Activated CD4-positive, alpha-beta T cell treated with anti-CD3 and anti-CD28 coated beads for 36 hours (primary cell): ENCODE results near the gene UTS2R. TPM values are rescaled to one million over a fixed set of nuclear protein-coding genes. Genes with fewer than 3 reads are reported as not detected.
A peak's percentile ranks its signal among the peaks of the same experiment; 100 is the strongest.
"Not testable (repeated sequence)": the region's sequence is repeated elsewhere in the genome, so short reads cannot be mapped to it uniquely, and the experiment has no call there.

ENCODE experiments used
- ATAC-seq: fragments of 200-7000 bp; cut with Tn5 transposase; one replicate; pipeline ENCODE4 v1.10.0; 2021; ENCODE audit warnings: mild to moderate bottlenecking, moderate library complexity
- CTCF ChIA-PET: fragments of 350-600 bp; sonication (Branson Sonifier 250); formaldehyde crosslinking; loops from one replicate; lab custom pipeline; 2021; ENCODE audit warnings: antibody characterized with exemption; lab: Charles Lee
- POLR2A ChIA-PET: fragments of 350-600 bp; sonication (Branson Sonifier 250); formaldehyde crosslinking; loops from one replicate; lab custom pipeline; 2021; ENCODE audit warnings: antibody characterized with exemption, inconsistent platforms; lab: Charles Lee
- DNase-seq: peaks from one replicate; pipeline ENCODE4 v3.0.0-alpha.2; 2020
- H3K27ac Mint-ChIP-seq: one replicate; pipeline ENCODE4 v1.8.0; 2021; ENCODE audit warnings: mixed read lengths
- H3K27me3 Mint-ChIP-seq: one replicate; pipeline ENCODE4 v1.8.0; 2021; ENCODE audit warnings: mixed read lengths
- H3K36me3 Mint-ChIP-seq: one replicate; pipeline ENCODE4 v1.8.0; 2021; ENCODE audit warnings: low read depth, mixed read lengths
- H3K4me1 Mint-ChIP-seq: one replicate; pipeline ENCODE4 v1.8.0; 2021; ENCODE audit warnings: mixed read lengths
- H3K4me3 Mint-ChIP-seq: one replicate; pipeline ENCODE4 v1.8.0; 2021; ENCODE audit warnings: mild to moderate bottlenecking, moderate library complexity, mixed read lengths
- H3K9me3 Mint-ChIP-seq: one replicate; pipeline ENCODE4 v1.8.0; 2021; ENCODE audit warnings: low read depth, mixed read lengths
- intact Hi-C, 2 experiments: fragments of 100-400 bp; cut with DNase I in 1 of 2; cut with micrococcal nuclease in 1 of 2; formaldehyde crosslinking; loops; one replicate each; pipeline versions ENCODE4 v1.14.2 to v1.15.1; 2022 to 2024; cut with DNase I, micrococcal nuclease
- total RNA-seq, 2 experiments: library from RNA; stranded (reverse); gene quantifications; one replicate each; pipeline ENCODE4 v1.2.3, GENCODE V29; 2021

UTS2R gene
- total RNA-seq, 2 experiments from 2014 or later, result not detected

DNA sequence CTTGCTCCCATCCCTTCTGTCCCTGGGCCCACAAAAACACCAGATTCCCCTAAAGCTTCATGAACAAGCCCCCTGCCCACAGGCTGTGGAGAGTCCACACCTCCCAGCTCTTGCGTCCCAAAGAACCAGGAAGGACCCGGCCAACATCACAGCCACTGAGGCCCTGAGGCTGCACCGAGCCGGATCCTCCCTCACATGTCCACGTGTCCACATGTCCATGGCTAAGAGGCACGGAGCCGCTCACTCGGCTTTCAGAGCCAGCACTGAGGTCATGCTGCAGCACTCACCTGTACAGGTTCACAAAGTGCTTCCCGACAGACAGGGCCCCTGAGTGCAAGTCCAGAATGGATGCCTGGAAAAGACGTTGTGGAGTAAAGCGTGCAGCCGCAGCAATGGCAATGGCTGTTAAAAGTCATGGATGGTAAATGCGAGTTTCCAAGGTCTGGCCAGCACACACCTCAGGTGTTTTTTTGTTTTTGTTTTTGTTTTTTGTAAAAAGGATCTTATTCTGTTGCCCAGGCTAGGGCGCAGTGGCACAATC is 34.6 kb downstream of the UTS2R start:
- H3K27me3 Mint-ChIP-seq, result no peaks in the 10 kb centered on the region
- no peak overlapping the region for H3K27ac Mint-ChIP-seq
- intact Hi-C loops, result no loop called here
- DNase-seq, result no peak
- peaks cover 19% of the 10 kb centered on the region for H3K36me3 Mint-ChIP-seq
- POLR2A ChIA-PET, result no interaction called here
- no peak overlapping the region for H3K4me3 Mint-ChIP-seq
- CTCF ChIA-PET, result interaction anchor here (0.7 kb wide), 1 partner anchor 30 kb away, joined by 5 read pairs; no protein-coding TSS in a partner anchor
- H3K9me3 Mint-ChIP-seq, result no peaks in the 10 kb centered on the region
- peaks cover 12% of the 10 kb centered on the region for H3K4me1 Mint-ChIP-seq
- ATAC-seq, result no peak

DNA sequence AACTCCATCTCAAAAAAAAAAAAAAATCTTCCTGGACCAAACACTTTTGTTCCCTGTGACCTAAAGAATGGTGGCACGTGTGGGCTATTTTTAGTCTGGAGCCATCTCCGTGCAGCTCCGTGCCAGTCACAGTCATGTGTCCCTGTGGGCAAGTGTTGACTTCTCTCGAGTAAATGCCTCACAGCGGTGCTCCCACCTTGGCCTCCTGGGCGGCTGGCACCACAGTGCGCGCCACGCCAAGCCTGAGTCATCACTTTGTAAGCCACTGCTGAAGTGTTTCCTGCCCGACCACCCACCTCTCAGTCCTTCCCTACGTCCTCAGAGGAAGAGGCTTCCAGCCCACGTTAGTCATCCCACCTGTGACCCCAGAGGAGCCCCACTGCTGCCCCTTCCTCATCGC is 35.7 kb downstream of the UTS2R start:
- no peaks in the 10 kb centered on the region for H3K9me3 Mint-ChIP-seq
- POLR2A ChIA-PET, result no interaction called here
- CTCF ChIA-PET, result interaction anchor here (1.1 kb wide), 1 partner anchor 17 kb away, joined by 3 read pairs; no protein-coding TSS in a partner anchor
- peaks cover 19% of the 10 kb centered on the region for H3K36me3 Mint-ChIP-seq
- no peak overlapping the region for H3K4me3 Mint-ChIP-seq
- H3K27ac Mint-ChIP-seq, result no peak overlapping the region
- no peaks in the 10 kb centered on the region for H3K27me3 Mint-ChIP-seq
- intact Hi-C loops, result no loop called here
- peaks cover 7% of the 10 kb centered on the region for H3K4me1 Mint-ChIP-seq
- DNase-seq (no peak), ATAC-seq (no peak)

DNA sequence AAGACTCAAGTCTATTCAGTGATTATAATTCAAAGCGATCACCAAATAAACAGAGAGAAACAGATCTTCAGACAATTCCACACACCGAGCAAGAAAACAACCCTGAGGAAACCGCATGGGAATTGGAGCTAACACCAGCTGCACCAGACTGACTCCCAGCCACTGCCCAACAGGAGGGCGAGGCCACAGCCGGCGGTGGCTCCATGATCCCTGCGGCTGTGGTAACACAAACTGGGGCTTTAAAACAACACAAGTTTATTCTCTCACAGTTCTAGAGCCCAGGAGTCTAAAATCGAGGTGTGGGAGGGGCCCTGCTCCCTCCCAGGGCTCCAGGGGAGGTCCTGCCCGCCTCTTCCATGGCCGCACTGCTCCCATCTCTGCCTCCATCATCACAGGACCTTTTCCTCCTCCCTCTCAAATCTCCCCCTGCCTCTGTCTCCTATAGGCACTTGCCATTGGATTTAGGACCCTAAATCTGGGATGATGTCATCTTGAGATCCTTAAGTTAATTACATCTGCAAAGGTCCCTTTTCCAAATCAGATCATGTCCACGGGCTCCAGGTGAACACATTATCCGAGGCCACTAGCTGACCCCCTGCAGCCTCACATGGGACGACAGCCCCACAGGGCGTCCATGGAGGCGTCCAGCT is 36.8 kb downstream of the UTS2R start:
- Mint-ChIP-seq H3K36me3 (peaks cover 17% of the 10 kb centered on the region), H3K4me3 (no peak overlapping the region), H3K27me3 (no peaks in the 10 kb centered on the region), H3K9me3 (no peaks in the 10 kb centered on the region), H3K27ac (no peak overlapping the region), H3K4me1 (peaks cover 7% of the 10 kb centered on the region)
- ATAC-seq (no peak), DNase-seq (no peak)
- POLR2A ChIA-PET, result no interaction called here
- CTCF ChIA-PET, result no interaction called here
- intact Hi-C loops, result no loop called here

DNA sequence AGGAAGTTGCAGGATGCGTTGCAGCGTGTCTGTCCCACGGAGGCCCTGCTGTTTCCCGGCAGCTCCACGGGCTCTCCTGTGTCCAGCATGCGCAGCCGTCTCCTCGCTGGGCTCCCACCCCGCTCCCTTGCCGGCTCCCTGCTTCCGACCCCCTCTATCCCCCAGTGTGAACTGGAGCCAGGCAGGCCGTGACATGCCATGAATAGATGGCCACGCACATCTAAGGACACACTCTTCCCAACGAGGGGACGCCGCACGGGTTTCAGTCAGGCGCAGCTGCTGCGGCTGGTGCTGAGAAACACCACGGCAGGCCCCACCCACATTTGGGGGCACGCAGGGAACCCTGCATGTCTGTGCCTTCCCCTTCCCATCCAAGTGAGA is 37.4 kb downstream of the UTS2R start:
- intact Hi-C loops, result no loop called here
- Mint-ChIP-seq H3K27me3 (no peaks in the 10 kb centered on the region), H3K4me3 (no peak overlapping the region), H3K27ac (no peak overlapping the region), H3K4me1 (peaks cover 7% of the 10 kb centered on the region), H3K36me3 (peaks cover 15% of the 10 kb centered on the region), H3K9me3 (no peaks in the 10 kb centered on the region)
- DNase-seq (no peak), ATAC-seq (no peak)
- ChIA-PET CTCF (interaction anchor here (0.8 kb wide), 1 partner anchor 46 kb away, joined by 3 read pairs; no protein-coding TSS in a partner anchor), POLR2A (no interaction called here)

DNA sequence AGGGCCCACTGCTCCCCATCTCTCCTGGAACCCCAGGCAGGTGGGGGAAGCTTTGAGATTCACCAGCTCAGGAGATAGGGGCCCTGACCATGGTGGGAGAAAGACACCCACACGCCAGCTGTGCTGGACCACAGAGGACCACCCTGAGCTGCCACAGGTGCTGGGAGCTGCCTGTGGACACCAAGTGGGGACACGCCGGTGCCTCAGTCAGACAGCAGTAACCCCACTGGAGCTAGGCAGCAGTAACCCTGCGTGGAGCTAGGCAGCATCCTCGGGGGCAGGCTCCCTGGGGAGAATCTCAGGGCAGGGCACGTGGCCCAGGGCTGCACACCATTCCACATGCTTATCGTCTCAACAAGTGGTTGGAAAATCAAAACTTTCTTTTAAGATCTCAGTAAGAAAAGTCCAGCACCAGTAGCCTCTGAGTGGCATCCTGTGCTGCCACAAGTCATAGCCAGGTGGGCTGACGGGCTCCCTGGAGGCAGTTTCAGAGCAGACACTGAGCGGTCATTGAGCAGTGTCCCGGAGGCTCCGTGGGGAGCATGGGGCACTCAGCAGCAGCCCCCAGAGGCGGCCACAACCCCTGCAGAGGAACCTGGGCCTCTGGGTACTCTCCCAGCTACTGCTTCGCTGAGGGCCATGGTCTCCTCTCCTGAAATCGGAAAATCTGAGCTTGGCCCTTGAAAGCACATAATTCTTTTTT is 38.6 kb downstream of the UTS2R start:
- POLR2A ChIA-PET, result no interaction called here

DNA sequence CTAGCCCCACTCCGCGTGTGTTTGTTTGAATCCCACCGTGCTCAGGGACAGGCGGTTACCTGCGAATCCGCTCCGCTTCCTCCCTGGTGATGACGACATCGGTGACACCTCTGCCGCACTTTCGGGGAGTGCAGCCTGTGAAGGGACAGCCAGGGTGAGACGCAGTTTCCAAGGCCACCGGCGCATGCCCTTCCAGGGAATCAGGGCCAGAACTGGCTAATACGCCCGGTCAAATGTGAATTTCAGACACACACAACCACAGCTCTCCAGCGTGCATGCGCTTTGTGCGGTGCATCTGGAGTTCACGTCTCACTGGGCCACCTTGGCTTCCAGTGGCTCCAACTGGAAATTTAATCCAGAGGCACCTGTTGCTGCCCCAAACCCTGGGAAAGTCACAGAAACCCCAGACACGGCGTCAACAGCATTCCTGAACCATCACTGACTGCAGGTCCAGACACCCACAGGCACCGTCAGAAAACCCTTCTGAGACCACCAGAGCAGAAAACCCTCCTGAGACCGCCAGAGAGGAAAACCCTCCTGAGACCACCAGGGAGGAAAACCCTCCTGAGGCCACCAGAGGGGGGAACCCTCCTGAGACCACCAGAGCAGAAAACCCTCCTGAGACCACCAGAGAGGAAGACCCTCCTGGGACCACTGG is 40.0 kb downstream of the UTS2R start:
- peaks cover 15% of the 10 kb centered on the region for H3K4me1 Mint-ChIP-seq
- H3K4me3 Mint-ChIP-seq, result no peak overlapping the region
- CTCF ChIA-PET, result no interaction called here

More for the DNA sequence above, 38.6 kb downstream of the UTS2R start:
- Mint-ChIP-seq H3K9me3 (no peaks in the 10 kb centered on the region), H3K27me3 (no peaks in the 10 kb centered on the region), H3K27ac (no peak overlapping the region), H3K4me1 (peaks cover 14% of the 10 kb centered on the region), H3K36me3 (peaks cover 21% of the 10 kb centered on the region), H3K4me3 (no peak overlapping the region)
- DNase-seq (no peak), ATAC-seq (no peak)
- CTCF ChIA-PET, result interaction anchor here (0.6 to 0.8 kb wide), 2 partner anchors 14 to 47 kb away, joined by 3 read pairs; no protein-coding TSS in a partner anchor
- intact Hi-C loops, result loop anchor here in 1 of 2 experiments (10.0 kb wide), 1 partner anchor 175 kb away; no protein-coding TSS in a partner anchor

DNA sequence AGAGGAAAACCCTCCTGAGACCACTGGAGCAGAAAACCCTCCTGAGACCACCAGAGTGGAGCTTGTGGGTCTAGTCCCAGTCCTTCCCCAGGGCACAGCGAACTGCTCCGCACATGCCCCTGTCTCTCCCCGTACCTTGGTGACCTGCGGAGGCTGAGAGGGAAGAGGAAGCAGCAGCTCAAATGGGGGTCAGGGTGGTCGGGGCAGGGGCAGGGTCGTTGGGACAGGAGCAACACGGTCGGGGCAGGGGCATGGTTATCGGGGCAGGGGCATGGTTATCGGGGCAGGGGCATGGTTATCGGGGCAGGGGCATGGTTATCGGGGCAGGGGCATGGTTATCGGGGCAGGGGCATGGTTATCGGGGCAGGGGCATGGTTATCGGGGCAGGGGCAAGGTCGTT is 40.5 kb downstream of the UTS2R start:
- Mint-ChIP-seq H3K36me3 (peaks cover 20% of the 10 kb centered on the region), H3K4me1 (peaks cover 15% of the 10 kb centered on the region)
- H3K4me3 Mint-ChIP-seq, H3K27ac Mint-ChIP-seq, H3K27me3 Mint-ChIP-seq, ATAC-seq, DNase-seq, CTCF ChIA-PET, H3K9me3 Mint-ChIP-seq, POLR2A ChIA-PET: not testable (repeated sequence)
- intact Hi-C loops, result loop anchor here in 1 of 2 experiments (10.0 kb wide), 1 partner anchor 177 kb away; no protein-coding TSS in a partner anchor

More for the DNA sequence above, 40.0 kb downstream of the UTS2R start:
- intact Hi-C loops, result loop anchor here in 1 of 2 experiments (10.0 kb wide), 1 partner anchor 177 kb away; no protein-coding TSS in a partner anchor
- POLR2A ChIA-PET, result no interaction called here
- Mint-ChIP-seq H3K27me3 (no peaks in the 10 kb centered on the region), H3K9me3 (no peaks in the 10 kb centered on the region), H3K27ac (no peak overlapping the region), H3K36me3 (peaks cover 20% of the 10 kb centered on the region)
- ATAC-seq, result no peak
- no peak for DNase-seq

DNA sequence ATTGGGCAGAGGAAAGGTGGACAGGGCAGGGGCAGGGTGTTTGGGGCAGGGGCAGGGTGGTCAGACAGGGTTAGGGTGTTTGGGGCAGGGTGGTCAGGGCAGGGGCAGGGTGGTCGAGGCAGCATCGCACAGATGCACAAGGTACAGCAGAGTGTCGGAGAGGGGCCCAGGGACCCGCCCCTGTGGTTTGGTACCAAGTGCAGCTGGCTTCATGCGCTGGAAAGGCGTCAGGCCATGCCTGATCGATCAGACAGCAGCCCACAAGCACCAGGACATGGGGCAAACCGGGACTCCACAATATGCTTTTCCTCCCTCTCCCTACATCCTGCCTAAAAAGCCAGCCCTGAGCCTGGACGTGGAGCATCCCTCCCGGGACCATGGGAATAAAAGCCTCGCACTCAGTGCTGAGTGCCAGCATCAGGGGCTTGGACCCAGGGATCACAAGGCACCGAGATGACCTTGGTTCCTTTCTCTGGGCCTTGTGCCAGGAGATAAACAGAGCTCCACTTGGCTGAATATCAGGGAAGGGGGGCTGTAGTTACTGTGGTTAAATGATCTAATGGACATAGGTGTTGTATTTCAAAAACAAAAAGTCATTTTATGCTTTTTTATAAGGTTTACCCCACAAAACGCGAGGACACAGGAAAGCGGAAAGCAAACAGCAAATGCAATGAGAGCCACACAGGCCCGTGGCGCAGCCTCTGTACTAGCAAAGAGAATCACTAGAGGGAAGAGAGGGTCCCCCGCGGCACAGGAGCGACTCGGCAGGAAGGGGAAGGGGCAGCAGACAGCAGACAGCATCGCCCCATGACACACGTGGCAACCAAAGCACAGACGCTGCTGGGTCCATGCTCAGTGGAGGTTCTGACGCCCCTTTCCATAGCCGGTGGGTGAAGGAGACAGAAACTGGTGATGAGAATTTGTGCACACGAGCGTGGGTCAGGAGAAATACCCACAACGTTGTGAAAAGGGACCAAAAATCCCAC is 41.3 kb downstream of the UTS2R start:
- no peak for DNase-seq
- H3K27me3 Mint-ChIP-seq, result no peaks in the 10 kb centered on the region
- no peak overlapping the region for H3K4me3 Mint-ChIP-seq
- H3K9me3 Mint-ChIP-seq, result no peaks in the 10 kb centered on the region
- peaks cover 8% of the 10 kb centered on the region for H3K4me1 Mint-ChIP-seq
- H3K36me3 Mint-ChIP-seq, result peaks cover 20% of the 10 kb centered on the region
- H3K27ac Mint-ChIP-seq, result no peak overlapping the region
- ATAC-seq, result no peak
- POLR2A ChIA-PET, result no interaction called here
- intact Hi-C loops, result loop anchor here in 1 of 2 experiments (10.0 kb wide), 1 partner anchor 178 kb away; no protein-coding TSS in a partner anchor
- CTCF ChIA-PET, result interaction anchor here (1.4 kb wide), 1 partner anchor 62 kb away, joined by 4 read pairs; no protein-coding TSS in a partner anchor

DNA sequence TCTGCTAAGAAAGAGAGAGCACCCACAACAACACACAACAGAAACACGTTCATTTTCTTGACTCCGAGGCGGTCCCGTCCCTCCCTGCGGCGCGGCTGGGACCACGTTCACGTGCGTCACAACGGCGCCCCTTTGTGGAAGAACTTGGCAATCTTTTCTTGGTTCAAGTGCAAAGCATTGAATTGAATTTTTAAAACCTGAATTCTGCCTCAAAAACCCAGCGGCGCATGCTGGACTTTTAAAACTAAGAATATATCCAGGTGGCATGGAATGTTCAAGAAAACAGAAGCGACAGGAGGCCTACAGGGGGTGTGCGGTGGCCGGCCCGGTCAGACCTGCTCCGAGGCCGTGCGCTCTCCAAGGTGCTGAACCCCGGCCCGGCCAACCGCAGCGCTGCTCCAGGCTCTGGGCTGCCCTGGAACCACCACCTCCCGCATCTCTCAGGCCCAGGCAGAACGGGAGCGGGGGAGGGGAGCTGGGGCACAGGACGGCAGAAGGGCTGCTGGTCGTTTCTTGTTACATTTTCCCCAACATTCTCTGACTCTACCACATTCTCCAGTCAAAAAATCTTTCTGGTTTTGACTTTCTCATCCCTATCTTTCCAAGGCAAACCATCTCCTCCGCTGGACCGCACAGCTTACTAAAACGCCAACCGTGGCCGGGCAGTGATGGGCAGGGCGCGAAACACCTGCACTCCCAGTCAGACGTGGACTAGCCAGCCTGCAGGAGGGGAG is 43.1 kb downstream of the UTS2R start:
- peaks cover 15% of the 10 kb centered on the region for H3K4me1 Mint-ChIP-seq

DNA sequence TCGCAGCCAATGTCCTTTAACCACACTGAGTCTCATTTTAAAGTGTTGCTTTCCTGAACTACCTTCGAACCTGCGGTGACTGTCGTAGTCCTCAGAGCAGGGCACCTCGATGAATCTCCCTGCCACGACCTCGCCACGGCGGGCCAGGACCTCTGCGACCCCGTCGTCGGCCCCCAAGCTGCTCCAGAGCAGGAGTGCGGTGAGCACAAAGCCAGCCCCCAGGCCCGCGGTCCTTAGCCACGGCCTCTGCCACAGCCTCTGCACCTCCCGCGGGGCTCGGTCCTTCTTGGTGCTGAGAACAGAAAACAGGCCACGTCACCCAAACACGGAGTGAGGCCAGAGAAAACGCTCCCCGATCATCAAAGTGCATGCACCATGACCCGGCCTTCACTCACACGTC is 43.8 kb downstream of the UTS2R start:
- H3K4me3 Mint-ChIP-seq, result peak overlapping the region; percentile 28
- no peaks in the 10 kb centered on the region for H3K9me3 Mint-ChIP-seq
- DNase-seq, result no peak
- no peak for ATAC-seq
- CTCF ChIA-PET, result interaction anchor here (0.6 to 1.6 kb wide), 2 partner anchors 180 to 385 kb away, joined by 3 to 4 read pairs; no protein-coding TSS in a partner anchor
- POLR2A ChIA-PET, result no interaction called here
- peaks cover 20% of the 10 kb centered on the region for H3K36me3 Mint-ChIP-seq
- peaks cover 21% of the 10 kb centered on the region for H3K4me1 Mint-ChIP-seq
- intact Hi-C loops, result loop anchor here in 1 of 2 experiments (10.0 kb wide), 1 partner anchor 181 kb away; no protein-coding TSS in a partner anchor
- no peak overlapping the region for H3K27ac Mint-ChIP-seq
- H3K27me3 Mint-ChIP-seq, result no peaks in the 10 kb centered on the region

More for the DNA sequence above, 43.1 kb downstream of the UTS2R start:
- H3K27ac Mint-ChIP-seq, result no peak overlapping the region
- DNase-seq (peak; percentile 88), ATAC-seq (peak; percentile 32)
- peaks cover 15% of the 10 kb centered on the region for H3K36me3 Mint-ChIP-seq
- POLR2A ChIA-PET, result no interaction called here
- intact Hi-C loops, result loop anchor here (1.0 to 10.0 kb wide), 5 partner anchors 62 to 208 kb away; no protein-coding TSS in a partner anchor
- H3K27me3 Mint-ChIP-seq, result no peaks in the 10 kb centered on the region
- peak overlapping the region; percentile 28 for H3K4me3 Mint-ChIP-seq
- CTCF ChIA-PET, result interaction anchor here (0.6 to 1.6 kb wide), 4 partner anchors 64 to 384 kb away, joined by 3 to 4 read pairs (median 4); no protein-coding TSS in a partner anchor
- no peaks in the 10 kb centered on the region for H3K9me3 Mint-ChIP-seq
